ENCODE measurements around the gene ANKRD63.

GRCh38 chr15:40327457-40327856 is 44.6 kb upstream of the ANKRD63 start:
- no peak for TF ChIP-seq CTCF (IDR thresholded peaks at IDR 0.05)
- no peak for TF ChIP-seq POLR2A (IDR thresholded peaks at IDR 0.05)
